Mesendoderm (in vitro differentiated cells): ENCODE results near the gene OR12D2.
"Not testable (repeated sequence)": the region's sequence is repeated elsewhere in the genome, so short reads cannot be mapped to it uniquely, and the experiment has no call there.

Source experiments
- DNase-seq: peaks from one replicate; pipeline ENCODE4 v3.0.0; 2013
- H2AK5ac ChIP-seq: 2 replicates; pipeline ENCODE4 v1.6.1; 2013; ENCODE audit warnings: low read length, inconsistent platforms
- H2BK120ac ChIP-seq: 2 replicates; pipeline ENCODE4 v1.6.1; 2013; ENCODE audit warnings: low read depth, mild to moderate bottlenecking, low read length, moderate library complexity, mixed read lengths
- H2BK15ac ChIP-seq: replicated peaks from 2 replicates; pipeline ENCODE4 v1.6.1; 2013; ENCODE audit warnings: low read depth, mild to moderate bottlenecking, moderate library complexity
- H2BK5ac ChIP-seq: 2 replicates; pipeline ENCODE4 v1.6.1; 2013; ENCODE audit warnings: low read length, inconsistent platforms
- H3K18ac ChIP-seq: 2 replicates; pipeline ENCODE4 v1.6.1; 2013; ENCODE audit warnings: mild to moderate bottlenecking, low read length, mixed read lengths
- H3K23ac ChIP-seq: one replicate; pipeline ENCODE4 v1.6.1; 2013; ENCODE audit warnings: low read length
- H3K27ac ChIP-seq: 2 replicates; pipeline ENCODE4 v1.5.1; 2013; ENCODE audit warnings: low read depth, mild to moderate bottlenecking, inconsistent platforms, low read length, moderate library complexity
- H3K27me3 ChIP-seq: 2 replicates; pipeline ENCODE4 v1.6.1; 2013; ENCODE audit warnings: low read length, control low read depth, mild to moderate bottlenecking, inconsistent platforms; ENCODE audit not compliant: insufficient read depth, poor library complexity
- H3K36me3 ChIP-seq: 2 replicates; pipeline ENCODE4 v1.6.1; 2013; ENCODE audit warnings: low read length, inconsistent platforms; ENCODE audit not compliant: control insufficient read depth, insufficient read depth
- H3K4ac ChIP-seq: one replicate; pipeline ENCODE4 v1.6.1; 2013; ENCODE audit warnings: low read depth, mild to moderate bottlenecking, low read length, moderate library complexity
- H3K4me1 ChIP-seq: 2 replicates; pipeline ENCODE4 v1.6.1; 2013; ENCODE audit warnings: low read depth, low read length, inconsistent platforms; ENCODE audit not compliant: control insufficient read depth
- H3K4me2 ChIP-seq: 2 replicates; pipeline ENCODE4 v1.6.1; 2013; ENCODE audit warnings: low read length
- H3K4me3 ChIP-seq: 2 replicates; pipeline ENCODE4 v1.5.1; 2013; ENCODE audit warnings: mild to moderate bottlenecking, low read length
- H3K56ac ChIP-seq: one replicate; pipeline ENCODE4 v1.6.1; 2013; ENCODE audit warnings: low read length
- H3K79me1 ChIP-seq: 2 replicates; pipeline ENCODE4 v1.6.1; 2013; ENCODE audit warnings: low read length, inconsistent platforms
- H3K79me2 ChIP-seq: 2 replicates; pipeline ENCODE4 v1.6.1; 2013; ENCODE audit warnings: mild to moderate bottlenecking, low read length; ENCODE audit not compliant: control insufficient read depth, insufficient read depth
- H3K9ac ChIP-seq: 2 replicates; pipeline ENCODE4 v1.6.1; 2013; ENCODE audit warnings: low read length, inconsistent platforms
- H4K5ac ChIP-seq: one replicate; pipeline ENCODE4 v1.6.1; 2013; ENCODE audit warnings: low read length
- H4K8ac ChIP-seq: one replicate; pipeline ENCODE4 v1.6.1; 2013; ENCODE audit warnings: low read depth, mild to moderate bottlenecking, control low read depth, low read length, moderate library complexity
- WGBS: extraction: QIAGEN DNeasy Blood & Tissue Kit; methylation state at CpG from one replicate; pipeline ENCODE4 v1.1.7; 2013; ENCODE audit warnings: low lambda C conversion rate, missing lambda C conversion rate; ENCODE audit not compliant: insufficient coverage; ENCODE audit errors: extremely low coverage; 5-methylcytosine and 5-hydroxymethylcytosine counted together

The OR12D2 gene

GRCh38 chr6:29442719-29443118 is 47.3 kb downstream of the OR12D2 start:
- H2BK5ac ChIP-seq: no peak overlapping the region
- DNase-seq: no peak
- H3K18ac ChIP-seq: no peak overlapping the region
- no peak overlapping the region for H2AK5ac ChIP-seq
- H3K9ac ChIP-seq: no peak overlapping the region
- no peaks in the 10 kb centered on the region for H3K79me1 ChIP-seq
- no peaks in the 10 kb centered on the region for H3K79me2 ChIP-seq
- H4K5ac ChIP-seq: no peak overlapping the region
- H3K36me3 ChIP-seq: no peaks in the 10 kb centered on the region
- H3K4me2 ChIP-seq: no peak overlapping the region
- H3K27me3 ChIP-seq: no peaks in the 10 kb centered on the region
- H3K4me3 ChIP-seq: no peak overlapping the region
- H3K23ac ChIP-seq: no peak overlapping the region
- H3K56ac ChIP-seq: no peak overlapping the region
- no CpG with 5 or more reads among the region's 1 CpG for WGBS
- H3K27ac ChIP-seq: no peak overlapping the region
- no peak overlapping the region for H4K8ac ChIP-seq
- no peak overlapping the region for H2BK120ac ChIP-seq
- no peak overlapping the region for H2BK15ac ChIP-seq
- H3K4ac ChIP-seq: no peak overlapping the region
- no peaks in the 10 kb centered on the region for H3K4me1 ChIP-seq

DNA sequence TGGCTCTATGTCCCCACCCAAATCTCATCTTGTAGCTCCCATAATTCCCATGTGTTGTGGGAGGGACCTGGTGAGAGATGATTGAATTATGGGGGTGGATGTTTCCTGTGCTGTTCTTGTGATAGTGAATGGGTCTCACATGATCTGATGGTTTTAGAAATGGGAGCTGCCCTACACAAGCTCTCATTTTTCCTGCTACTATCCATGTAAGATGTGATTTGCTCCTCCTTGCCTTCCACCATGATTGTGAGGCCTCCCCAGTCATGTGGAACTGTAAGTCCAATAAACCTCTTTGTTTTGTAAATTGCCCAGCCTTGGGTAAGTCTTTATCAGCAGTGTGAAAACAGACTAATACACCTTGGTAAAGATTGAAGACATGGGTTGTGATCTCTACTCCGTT is 48.6 kb downstream of the OR12D2 start:
- not testable (repeated sequence) for H3K27me3 ChIP-seq, DNase-seq, H3K9ac ChIP-seq, H3K79me1 ChIP-seq, H2BK5ac ChIP-seq, H3K18ac ChIP-seq, H4K8ac ChIP-seq, H3K4me1 ChIP-seq, H4K5ac ChIP-seq, H2AK5ac ChIP-seq, H3K27ac ChIP-seq, H3K36me3 ChIP-seq, H3K4ac ChIP-seq, H3K4me3 ChIP-seq, H3K23ac ChIP-seq, H3K4me2 ChIP-seq, H3K79me2 ChIP-seq, H2BK120ac ChIP-seq, H2BK15ac ChIP-seq, H3K56ac ChIP-seq
- WGBS: no CpG with 5 or more reads among the region's 1 CpG
